NAMALWA (cell line): ENCODE results near the gene ATP8B2.
"Not testable (repeated sequence)": the region's sequence is repeated elsewhere in the genome, so short reads cannot be mapped to it uniquely, and the experiment has no call there.

Experiments used
- DNase-seq: peaks from one replicate; pipeline ENCODE4 v3.0.0-alpha.2; 2015; ENCODE audit warnings: low spot score

ATP8B2 gene

GRCh38 chr1:154325583-154326545 is 539 bp downstream of the ATP8B2 start:
- DNase-seq = peak; percentile 66

GRCh38 chr1:154326546-154327465 is 1.5 kb downstream of the ATP8B2 start:
- peak; percentile 35 for DNase-seq

- peak; percentile 70 for DNase-seq
Measured at GRCh38 chr1:154327466-154328317, 2.4 kb downstream of the ATP8B2 start.

GRCh38 chr1:154328318-154329151 is 3.2 kb downstream of the ATP8B2 start:
- peak; percentile 65 for DNase-seq

- DNase-seq = no peak
Measured at GRCh38 chr1:154329152-154329521, 3.8 kb downstream of the ATP8B2 start.

- no peak for DNase-seq
Measured at GRCh38 chr1:154329551-154330131, 4.3 kb downstream of the ATP8B2 start.

GRCh38 chr1:154330669-154331068 is 5.3 kb downstream of the ATP8B2 start:
- no peak for DNase-seq

GRCh38 chr1:154334079-154335024 is 9.0 kb downstream of the ATP8B2 start:
- DNase-seq = no peak

GRCh38 chr1:154335025-154335714 is 9.8 kb downstream of the ATP8B2 start:
- DNase-seq = peak; percentile 97

- DNase-seq = no peak
Measured at GRCh38 chr1:154337253-154337894, 12.0 kb downstream of the ATP8B2 start.

GRCh38 chr1:154338875-154339274 is 13.6 kb downstream of the ATP8B2 start:
- DNase-seq = no peak

GRCh38 chr1:154341366-154341765 is 16.0 kb downstream of the ATP8B2 start:
- DNase-seq = not testable (repeated sequence)

- no peak for DNase-seq
Measured at GRCh38 chr1:154342132-154342531, 16.8 kb downstream of the ATP8B2 start.

- no peak for DNase-seq
Measured at GRCh38 chr1:154342836-154343472, 17.6 kb downstream of the ATP8B2 start.

- peak; percentile 80 for DNase-seq
Measured at GRCh38 chr1:154344977-154345837, 19.9 kb downstream of the ATP8B2 start.

- DNase-seq = no peak
Measured at GRCh38 chr1:154346276-154346917, 21.1 kb downstream of the ATP8B2 start.
